Right lobe of liver (tissue), 6 donors: ENCODE measurements around the gene C11orf21. TPM values are rescaled to one million over a fixed set of nuclear protein-coding genes. Genes with fewer than 3 reads are reported as not detected.
A peak's percentile ranks its signal among the peaks of the same experiment; 100 is the strongest.

Experiments
- ATAC-seq, 4 donors: fragments of 200-7000 bp; cut with Tn5 transposase; one replicate each; pipeline ENCODE4 v1.9.1; 2020; ENCODE audit warnings: mild to moderate bottlenecking in 4 of 4, moderate library complexity in 4 of 4
- DNase-seq, 3 donors: peaks; one replicate each; pipeline ENCODE4 v3.0.0-alpha.2; 2020
- H3K27ac ChIP-seq, 3 donors: fragments of 200-600 bp; one replicate each; pipeline ENCODE4 v1.8.0; 2022
- H3K27me3 ChIP-seq, 2 donors: fragments of 200-600 bp; one replicate each; pipeline ENCODE4 v1.8.0; 2022
- H3K36me3 ChIP-seq, 4 donors: fragments of 200-600 bp; sonication (generic) in 1 of 4; one replicate each; pipeline versions ENCODE4 v1.5.1 to v1.8.0; 2017 to 2022; ENCODE audit warnings: control low read depth in 1 of 4
- H3K4me1 ChIP-seq, 4 donors: fragments of 200-600 bp; sonication (generic) in 1 of 4; one replicate each; pipeline versions ENCODE4 v1.5.1 to v1.8.0; 2017 to 2022; ENCODE audit warnings: control low read depth in 1 of 4
- H3K4me3 ChIP-seq, 3 donors: fragments of 200-600 bp; one replicate each; pipeline ENCODE4 v1.8.0; 2022
- H3K9me3 ChIP-seq, 4 donors: fragments of 200-600 bp; sonication (generic) in 1 of 4; one replicate each; pipeline versions ENCODE4 v1.5.1 to v1.8.0; 2017 to 2022; ENCODE audit warnings: control low read depth in 1 of 4
- POLR2A ChIP-seq: fragments of 450-650 bp; IDR thresholded peaks from one replicate; pipeline ENCODE4 v1.6.1; 2017; ENCODE audit warnings: antibody characterized with exemption, mild to moderate bottlenecking
- WGBS: methylation state at CpG from one replicate; pipeline ENCODE4 v1.1.6; 2018; ENCODE audit warnings: low coverage, low lambda C conversion rate; ENCODE audit not compliant: insufficient coverage; ENCODE audit errors: missing lambda C conversion rate; 5-methylcytosine and 5-hydroxymethylcytosine counted together
- intact Hi-C, 2 donors: fragments of 100-400 bp; cut with DNase I; formaldehyde crosslinking; loops; one replicate each; pipeline versions ENCODE4 v1.11.2 to v1.14.1; 2022
- total RNA-seq, 6 experiments: library from RNA; depleted of rRNA in 2 of 6; stranded (reverse); fragments of >200 nt in 2 of 6; fragmentation: NEBNext Ultra II Directional in 3 of 6; extraction: Animal tissue kit (Norgen Biotek cat#: 25700) in 3 of 6; gene quantifications; one replicate each; pipeline versions ENCODE4 v1.1.0 to v1.2.4, GENCODE V29; 2016 to 2023
- TF ChIP-seq, protein P1 (sequence below), 4 donors: fragments of 200-600 bp in 3 of 4; fragments of 450-650 bp in 1 of 4; IDR thresholded peaks; one replicate each; pipeline versions ENCODE4 v1.5.1 to v1.8.0; 2016 to 2022; ENCODE audit warnings: antibody characterized with exemption in 4 of 4, mild to moderate bottlenecking in 2 of 4
- donor health status: DM: no; HTN: yes; CAD: no.
- donor health status: DM: no; HTN: no; CAD: no.
- donor health status: DM: no; HTN: no; CAD: no.
- donor health status: DM: no; HTN: yes; CAD: no.
- donor health status: DM: no; HTN: yes; CAD: no.

Gene C11orf21
- total RNA-seq, 6 experiments from 2014 or later: 0.25 to 0.51 (median 0.39) TPM

DNA sequence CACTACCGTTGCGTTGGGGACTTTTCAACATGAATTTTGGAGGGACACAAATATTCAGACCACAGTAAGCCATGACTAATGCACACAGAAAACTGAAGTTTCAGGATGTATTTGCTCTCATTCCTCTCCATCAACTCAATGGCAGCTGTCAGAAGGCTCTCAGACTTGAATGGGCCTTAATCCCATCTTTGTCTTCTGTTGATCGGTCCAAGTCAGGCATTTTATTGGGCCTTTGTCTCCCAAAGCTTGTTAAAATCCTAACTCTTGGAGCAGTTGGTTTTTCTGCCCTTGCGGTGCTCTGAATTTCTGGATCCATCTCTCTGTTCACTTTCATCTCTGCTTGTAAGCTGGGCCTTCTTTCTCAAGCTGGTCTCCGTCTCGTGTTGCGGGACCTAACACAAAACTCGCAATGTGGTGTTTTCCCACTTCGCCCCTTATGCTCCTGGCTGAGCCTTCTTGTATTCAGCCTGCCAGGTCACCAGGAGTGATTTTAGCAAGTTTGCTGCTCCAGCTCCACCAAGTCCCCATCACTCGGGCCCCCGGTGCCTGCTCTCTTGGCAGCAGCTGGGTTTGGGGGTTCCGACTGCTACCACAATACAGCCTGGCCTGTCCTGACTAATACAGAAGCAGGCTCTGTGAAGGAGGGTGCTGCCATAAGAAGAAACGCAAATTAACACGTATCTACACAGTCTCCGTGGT is 27.1 kb upstream of the C11orf21 start:
- TF ChIP-seq, protein P1, sequence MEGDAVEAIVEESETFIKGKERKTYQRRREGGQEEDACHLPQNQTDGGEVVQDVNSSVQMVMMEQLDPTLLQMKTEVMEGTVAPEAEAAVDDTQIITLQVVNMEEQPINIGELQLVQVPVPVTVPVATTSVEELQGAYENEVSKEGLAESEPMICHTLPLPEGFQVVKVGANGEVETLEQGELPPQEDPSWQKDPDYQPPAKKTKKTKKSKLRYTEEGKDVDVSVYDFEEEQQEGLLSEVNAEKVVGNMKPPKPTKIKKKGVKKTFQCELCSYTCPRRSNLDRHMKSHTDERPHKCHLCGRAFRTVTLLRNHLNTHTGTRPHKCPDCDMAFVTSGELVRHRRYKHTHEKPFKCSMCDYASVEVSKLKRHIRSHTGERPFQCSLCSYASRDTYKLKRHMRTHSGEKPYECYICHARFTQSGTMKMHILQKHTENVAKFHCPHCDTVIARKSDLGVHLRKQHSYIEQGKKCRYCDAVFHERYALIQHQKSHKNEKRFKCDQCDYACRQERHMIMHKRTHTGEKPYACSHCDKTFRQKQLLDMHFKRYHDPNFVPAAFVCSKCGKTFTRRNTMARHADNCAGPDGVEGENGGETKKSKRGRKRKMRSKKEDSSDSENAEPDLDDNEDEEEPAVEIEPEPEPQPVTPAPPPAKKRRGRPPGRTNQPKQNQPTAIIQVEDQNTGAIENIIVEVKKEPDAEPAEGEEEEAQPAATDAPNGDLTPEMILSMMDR (IDR thresholded peaks at IDR 0.05): no peak
- no peak for TF ChIP-seq POLR2A
- ATAC-seq (no peak), DNase-seq (no peak)
- Histone ChIP-seq H3K27me3 (no peaks in the 10 kb centered on the region), H3K36me3 (no peaks in the 10 kb centered on the region), H3K9me3 (no peaks in the 10 kb centered on the region), H3K27ac (no peak overlapping the region), H3K4me1 (peaks cover 0 to 15% (median 3%) of the 10 kb centered on the region in 4 donors), H3K4me3 (no peak overlapping the region)
- WGBS: 96% methylated on average over 13 of the region's 15 CpGs
- intact Hi-C loops: no loop called here

- Histone ChIP-seq H3K4me3 (no peak overlapping the region), H3K36me3 (no peaks in the 10 kb centered on the region), H3K27me3 (no peaks in the 10 kb centered on the region), H3K4me1 (peaks cover 0 to 15% (median 3%) of the 10 kb centered on the region in 4 donors), H3K27ac (no peak overlapping the region), H3K9me3 (no peaks in the 10 kb centered on the region)
- WGBS: 83% methylated on average over 8 of the region's 11 CpGs
- ATAC-seq (no peak), DNase-seq (no peak)
- TF ChIP-seq, protein P1 (IDR thresholded peaks at IDR 0.05): no peak
- no peak for TF ChIP-seq POLR2A
- intact Hi-C loops: no loop called here
Measured at GRCh38 chr11:2328021-2328420, 26.3 kb upstream of the C11orf21 start.

DNA sequence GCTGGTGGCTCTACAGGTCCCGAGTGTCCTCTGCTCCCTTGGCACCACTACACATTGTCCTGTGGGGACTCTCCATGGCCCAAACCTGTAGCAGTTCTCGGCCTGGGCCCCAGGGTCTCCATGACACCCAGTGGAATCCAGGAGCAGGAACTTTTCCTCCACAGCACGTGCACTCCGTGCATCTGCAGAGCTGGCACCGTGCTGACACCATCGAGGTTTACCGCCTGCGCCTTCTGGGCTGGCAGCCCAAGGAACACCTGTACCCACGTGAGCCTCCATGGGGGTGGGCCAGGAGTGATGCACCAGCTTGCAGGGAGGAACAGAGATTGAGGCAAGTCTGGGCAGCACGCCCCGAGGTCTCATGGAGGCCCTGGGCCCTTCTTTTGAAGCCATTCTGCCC is 25.3 kb upstream of the C11orf21 start:
- Histone ChIP-seq H3K4me1 (peaks cover 0 to 15% (median 3%) of the 10 kb centered on the region in 4 donors), H3K27me3 (no peaks in the 10 kb centered on the region), H3K27ac (no peak overlapping the region), H3K9me3 (no peaks in the 10 kb centered on the region), H3K4me3 (no peak overlapping the region), H3K36me3 (no peaks in the 10 kb centered on the region)
- WGBS: 80% methylated on average over 2 of the region's 11 CpGs
- DNase-seq (no peak), ATAC-seq (no peak)
- intact Hi-C loops: no loop called here
- TF ChIP-seq, protein P1 (IDR thresholded peaks at IDR 0.05): no peak
- no peak for TF ChIP-seq POLR2A

DNA sequence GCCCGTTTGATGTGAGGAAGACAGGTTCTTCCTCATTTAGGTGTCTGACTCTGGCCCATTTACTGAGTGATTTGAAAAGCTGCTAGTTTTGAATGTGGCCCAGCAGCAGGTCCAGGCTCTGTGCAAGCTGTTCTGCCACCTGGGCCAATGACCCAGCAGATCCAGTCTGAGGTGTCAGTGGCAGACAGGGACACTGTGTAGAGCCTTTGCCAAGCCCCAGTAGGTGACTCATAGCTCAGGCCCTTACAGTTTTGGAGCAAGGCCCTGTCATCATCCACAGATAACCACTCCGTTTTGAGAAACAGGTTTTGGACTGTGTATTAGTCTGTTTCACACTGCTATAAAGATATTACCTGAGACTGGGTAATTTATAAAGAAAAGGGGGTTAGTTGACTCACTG is 24.0 kb upstream of the C11orf21 start:
- WGBS: 0% methylated on average over 1 of the region's 2 CpGs
- Histone ChIP-seq H3K4me1 (peaks cover 0 to 24% (median 8%) of the 10 kb centered on the region in 4 donors), H3K9me3 (no peaks in the 10 kb centered on the region), H3K4me3 (no peak overlapping the region), H3K27ac (peak overlapping the region in 1 of 3 donors; percentile 50), H3K36me3 (no peaks in the 10 kb centered on the region), H3K27me3 (no peaks in the 10 kb centered on the region)
- ATAC-seq: peak; percentile 98 to 99 (median 99)
- peak; percentile 81 to 92 (median 82) for DNase-seq
- TF ChIP-seq, protein P1 (IDR thresholded peaks at IDR 0.05): no peak
- no peak for TF ChIP-seq POLR2A
- intact Hi-C loops: no loop called here
